Right lung (tissue), 10 donors: ENCODE data around the gene SYCP3. TPM values are rescaled to one million over a fixed set of nuclear protein-coding genes. Genes with fewer than 3 reads are reported as not detected.
A peak's percentile ranks its signal among the peaks of the same experiment; 100 is the strongest.

Experiments
- DNase-seq, 2 donors: peaks; one replicate each; pipeline ENCODE4 v3.0.0-alpha.2; 2013
- long read RNA-seq, 8 donors: transcript quantifications; one replicate each; lab custom pipeline, GENCODE V29; 2026
- polyA plus RNA-seq, 5 donors: library from polyadenylated mRNA; unstranded; fragments of 120-200 nt; gene quantifications; one replicate each; pipeline versions ENCODE4 v1.2.1 to v1.2.3, GENCODE V29; 2013; ENCODE audit warnings: inconsistent platforms in 1 of 5, low replicate concordance in 1 of 5; ENCODE audit not compliant: insufficient read length in 5 of 5, insufficient read depth in 1 of 5

SYCP3 gene
- 1 to 10 TPM in 4 of 5 donors, under 1 TPM in 1; 0.53 to 2.9 (median 1.4) TPM for polyA plus RNA-seq
- long read RNA-seq, donor 1 = 0 reads
- long read RNA-seq, donor 2 = 0 reads
- long read RNA-seq, donor 3 = 0 reads
- long read RNA-seq, donor 4 = 0 reads
- long read RNA-seq, donor 5 = 0 reads
- long read RNA-seq, donor 6 = 0 reads
- long read RNA-seq, donor 7 = 0 reads
- long read RNA-seq, donor 8, partial matches to known transcripts = 9 of 17 reads
- long read RNA-seq, donor 8, other reads (novel, unspliced or antisense) = 8 of 17 reads

DNA sequence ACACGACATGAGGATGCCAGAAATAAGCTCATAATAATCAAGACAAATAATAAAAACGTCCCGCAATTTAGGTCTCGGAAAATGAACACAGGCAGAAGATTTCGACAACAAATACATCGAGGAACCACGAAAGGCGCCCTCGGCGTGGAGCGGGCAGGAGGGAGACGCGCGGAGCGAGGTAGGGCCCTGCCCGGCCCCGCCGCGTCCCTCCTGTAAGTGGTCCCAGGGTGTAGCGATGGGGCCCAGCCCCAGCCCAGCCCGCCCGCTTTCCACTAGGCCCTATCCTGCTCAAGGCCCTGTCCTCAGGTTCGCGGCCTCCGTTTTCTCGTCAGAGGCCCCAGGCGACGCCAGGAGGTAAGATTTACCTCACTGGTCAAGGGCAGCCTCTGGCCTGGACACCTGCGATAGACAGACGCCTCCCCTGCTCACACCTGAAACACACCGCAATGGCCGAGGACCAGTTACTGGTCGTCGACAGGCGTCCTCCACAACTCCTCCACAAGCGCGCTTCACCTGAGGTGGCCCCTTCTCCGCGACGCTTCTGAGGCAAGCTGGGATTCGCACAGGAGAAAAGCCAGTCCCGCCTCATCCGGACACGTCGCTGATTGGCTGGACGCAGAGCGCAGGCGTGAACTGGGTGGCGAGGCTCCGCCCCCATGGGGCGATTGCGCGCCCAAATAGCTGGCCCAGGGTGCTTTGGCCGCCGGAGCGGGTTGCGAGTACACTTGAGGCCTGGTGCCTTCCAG, at the start of gene SYCP3:
Gene SYCP3 (minus strand): TSS at position 543 of the 746 bp plus-strand sequence. CDS start 1,527 bp downstream, outside the sequence.
- DNase-seq = no peak

DNA sequence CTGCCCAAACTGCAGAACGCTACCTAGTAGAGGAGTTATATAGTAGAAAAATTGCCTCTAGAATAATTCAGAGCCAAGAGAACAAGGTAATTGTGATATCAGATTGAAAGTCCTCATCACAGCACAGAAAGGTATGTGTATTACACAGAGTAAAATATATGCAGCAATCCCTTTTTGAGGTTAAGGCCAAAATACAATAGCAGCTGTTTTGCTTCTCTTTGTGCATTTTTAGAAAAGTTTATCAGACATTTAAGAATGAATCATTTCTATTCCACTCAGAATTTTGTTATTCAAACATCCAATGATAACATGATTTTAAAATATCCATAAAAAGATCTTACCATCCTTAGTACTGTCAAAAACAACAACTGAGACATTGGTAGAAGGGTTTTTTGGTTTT, 46.4 kb upstream of the SYCP3 start:
- no peak for DNase-seq

DNA sequence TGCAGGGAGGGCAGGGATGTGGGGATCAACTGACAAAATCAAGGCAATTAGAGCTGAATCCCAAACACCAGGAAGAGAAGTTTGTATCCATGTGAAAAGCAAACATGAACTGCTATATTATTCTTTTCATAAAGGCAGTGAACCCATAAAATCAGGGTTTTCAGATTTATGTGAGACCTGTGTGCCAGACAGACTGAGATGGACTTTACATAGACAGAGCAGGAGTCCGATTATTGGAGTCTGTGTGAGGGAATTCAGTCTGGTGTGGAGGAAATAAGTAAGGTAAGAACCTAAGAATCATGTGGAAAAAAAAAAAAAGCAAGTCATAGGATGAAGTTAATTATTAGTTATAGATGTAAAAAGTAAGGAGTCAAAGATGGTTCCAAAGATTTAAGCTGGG, 45.1 kb upstream of the SYCP3 start:
- DNase-seq = no peak

DNA sequence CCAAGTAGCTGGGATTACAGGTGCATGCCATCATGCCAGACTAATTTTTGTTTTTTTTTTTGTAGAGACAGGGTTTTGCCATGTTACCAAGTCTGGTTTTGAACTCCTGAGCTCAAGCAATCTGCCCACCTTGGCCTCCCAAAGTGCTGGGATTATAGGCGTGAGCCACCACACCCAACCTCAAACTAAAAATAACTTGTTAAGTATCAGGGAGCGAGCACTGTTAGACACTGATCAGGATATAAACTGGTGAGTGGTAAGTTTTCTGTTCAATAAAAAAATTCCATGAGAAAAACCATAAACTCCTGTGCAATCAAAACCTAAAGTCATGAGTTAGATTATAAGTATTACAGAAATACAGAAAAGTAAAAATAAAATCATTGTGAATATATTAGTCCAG, 44.6 kb upstream of the SYCP3 start:
- no peak for DNase-seq

DNA sequence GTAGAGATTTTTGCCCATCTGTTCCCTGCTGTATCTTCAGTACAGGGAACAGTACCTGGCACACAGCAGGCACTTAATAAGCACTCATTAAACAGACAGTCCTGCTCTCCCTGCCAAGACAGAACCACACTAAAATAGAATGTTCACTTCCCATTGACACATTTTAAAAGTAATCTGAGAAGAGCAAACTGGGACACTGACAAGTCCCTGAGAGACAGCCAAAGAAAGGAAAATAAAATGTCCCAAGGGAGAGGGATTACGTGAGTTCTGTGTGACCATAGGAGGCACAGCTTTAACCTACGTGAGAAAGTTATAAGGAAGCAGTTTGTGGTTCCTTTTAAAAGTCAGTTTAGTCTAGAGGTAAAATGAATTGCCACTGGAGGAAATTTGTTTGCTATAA, 43.9 kb upstream of the SYCP3 start:
- DNase-seq = no peak

DNA sequence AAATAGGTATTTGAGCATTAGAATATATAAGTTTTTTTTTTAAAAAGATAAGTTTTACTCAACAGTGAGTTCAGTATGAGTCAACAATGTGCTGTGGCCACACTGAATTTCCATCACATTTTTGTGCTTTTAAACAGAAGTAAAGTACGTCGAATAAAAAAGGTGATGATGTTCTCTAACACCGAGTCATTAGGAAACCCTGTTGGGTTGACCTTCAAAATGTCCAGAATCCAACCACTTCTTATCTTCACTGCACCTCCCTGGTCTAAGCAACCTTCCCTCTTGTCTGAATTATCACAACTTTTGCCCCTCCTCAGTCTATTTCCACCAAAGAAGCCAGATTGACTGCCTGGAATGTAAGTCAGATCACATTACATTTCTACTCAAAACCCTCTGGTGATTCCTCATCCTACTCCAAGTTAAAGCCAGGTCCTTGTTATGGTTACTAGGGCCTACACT, 43.0 kb upstream of the SYCP3 start:
- no peak for DNase-seq

DNA sequence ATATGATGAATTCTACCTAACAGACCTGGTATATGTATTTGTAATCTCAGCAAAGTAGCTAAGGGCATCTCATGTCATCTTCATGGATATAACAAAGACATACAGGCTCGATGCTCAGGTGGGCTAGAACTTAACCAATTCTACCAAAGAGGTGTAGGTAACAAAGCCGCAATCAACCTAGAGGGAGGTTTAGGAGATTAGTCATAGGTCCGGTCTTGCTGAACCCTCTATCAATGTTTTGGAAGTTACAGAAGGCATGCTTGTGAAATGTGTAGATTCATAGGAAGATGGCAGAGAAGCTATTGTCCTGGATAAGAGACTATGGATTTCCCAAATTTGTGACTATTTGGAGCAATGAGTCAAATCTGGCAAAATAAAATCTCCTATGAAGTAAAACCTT, 42.6 kb upstream of the SYCP3 start:
- DNase-seq = no peak

DNA sequence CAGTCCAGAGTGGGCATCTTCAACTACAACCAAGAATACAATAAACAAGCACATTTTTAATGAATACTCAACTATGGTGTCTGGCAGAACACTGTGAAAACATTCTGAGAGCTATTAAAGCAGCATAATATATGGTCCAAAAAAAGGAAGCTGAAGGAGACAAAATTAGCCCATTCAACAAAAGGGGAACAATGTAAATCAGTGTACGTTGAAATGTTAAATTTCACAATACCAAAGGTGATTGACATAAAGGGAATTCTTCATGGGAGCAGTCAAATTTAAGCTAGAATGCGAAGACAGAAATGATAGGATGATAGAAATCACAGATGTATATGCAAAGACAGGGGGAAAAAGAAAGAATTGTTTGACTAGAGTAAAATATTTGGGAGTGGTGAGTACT, 41.3 kb upstream of the SYCP3 start:
- DNase-seq = no peak

DNA sequence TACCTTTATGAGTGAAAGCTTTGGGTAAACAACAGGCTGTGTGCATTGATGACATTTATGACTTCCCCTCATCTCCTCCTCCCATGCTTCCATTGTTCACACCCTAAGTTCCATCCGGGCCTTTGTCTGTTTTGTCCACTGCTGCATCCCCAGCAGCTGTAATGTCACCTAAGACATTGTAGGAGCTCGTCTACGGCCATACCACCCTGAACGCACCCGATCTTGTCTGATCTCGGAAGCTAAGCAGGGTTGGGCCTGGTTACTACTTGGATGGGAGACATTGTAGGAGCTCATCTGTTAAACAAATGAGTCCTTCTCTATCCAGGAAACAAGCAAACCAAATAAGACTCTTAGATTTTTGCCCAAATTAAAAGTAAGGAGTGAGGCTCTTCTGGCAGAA, 40.4 kb upstream of the SYCP3 start:
- no peak for DNase-seq

DNA sequence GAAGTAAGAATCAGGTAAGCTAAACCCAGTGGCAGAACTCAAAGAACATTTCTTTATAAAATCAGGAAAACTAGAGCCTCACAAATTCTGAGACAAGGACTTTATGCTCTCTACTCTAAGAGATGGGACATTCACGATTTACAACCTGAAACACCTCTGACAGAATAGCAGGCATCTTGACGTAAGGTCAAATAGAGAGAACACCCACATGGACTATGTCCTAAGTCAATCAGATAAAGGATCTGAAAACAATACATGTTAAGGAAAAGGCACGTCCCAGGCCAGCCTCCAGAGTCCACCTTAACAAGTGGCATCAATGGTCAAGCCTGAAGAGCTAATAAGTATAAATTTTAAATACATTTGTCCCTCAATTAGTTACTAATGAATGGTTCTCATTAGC, 39.9 kb upstream of the SYCP3 start:
- DNase-seq = no peak

DNA sequence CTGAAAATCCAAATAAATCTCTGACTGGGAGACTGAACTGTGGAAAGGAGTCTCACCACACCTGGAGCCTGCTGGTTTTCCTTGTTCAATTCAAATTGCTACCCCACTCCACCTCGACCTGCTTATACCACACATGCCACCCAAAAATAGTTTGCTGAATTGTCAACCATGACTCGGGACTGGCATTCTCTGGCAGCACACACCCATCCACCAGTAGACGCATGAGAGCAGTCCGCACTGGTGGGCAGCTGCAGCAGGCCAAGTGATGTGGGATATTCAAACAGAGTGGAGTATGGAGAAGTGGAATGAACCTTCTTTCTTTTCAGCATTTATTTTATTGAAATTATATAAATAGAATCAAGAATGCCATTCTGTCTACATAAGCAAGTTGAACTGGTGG, 38.7 kb upstream of the SYCP3 start:
- DNase-seq = no peak

DNA sequence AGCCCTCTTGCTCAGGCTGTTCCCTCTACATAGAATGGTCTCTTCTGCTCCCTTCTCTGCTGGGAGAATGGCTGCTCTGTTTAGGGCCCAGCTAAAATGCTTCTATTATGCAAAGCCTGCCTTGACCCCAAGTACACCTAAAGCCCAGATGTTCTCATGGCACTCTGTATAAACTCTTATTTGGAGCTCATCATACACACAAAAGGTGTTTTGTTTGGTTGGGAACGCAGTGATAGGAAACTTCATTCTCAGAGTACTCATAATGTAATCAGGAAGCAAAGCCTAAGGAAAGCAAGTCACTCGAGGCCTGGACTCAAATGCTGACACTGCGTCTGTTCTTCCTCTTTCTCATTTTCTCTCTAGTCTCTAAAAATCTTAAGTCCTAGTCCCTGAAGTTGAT, 38.2 kb upstream of the SYCP3 start:
- DNase-seq = no peak

DNA sequence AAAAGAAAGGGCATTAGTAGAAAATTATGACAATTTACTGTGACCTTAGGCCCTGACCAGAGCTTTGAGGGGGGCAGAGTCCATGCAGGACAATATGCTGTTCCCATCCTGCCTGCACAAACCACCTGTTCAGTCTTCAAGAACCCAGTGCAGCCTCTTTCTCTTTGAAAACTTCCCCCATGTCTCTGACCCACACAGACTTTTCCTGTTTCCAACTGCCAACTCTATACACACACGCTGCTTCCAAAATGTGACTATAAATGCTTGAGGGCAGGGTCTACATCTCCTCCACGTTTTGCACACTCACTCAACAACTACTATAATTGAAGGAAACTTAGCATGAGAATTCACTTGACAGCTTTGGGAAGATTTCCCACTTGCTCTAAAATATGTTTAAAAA, 36.6 kb upstream of the SYCP3 start:
- DNase-seq = no peak

DNA sequence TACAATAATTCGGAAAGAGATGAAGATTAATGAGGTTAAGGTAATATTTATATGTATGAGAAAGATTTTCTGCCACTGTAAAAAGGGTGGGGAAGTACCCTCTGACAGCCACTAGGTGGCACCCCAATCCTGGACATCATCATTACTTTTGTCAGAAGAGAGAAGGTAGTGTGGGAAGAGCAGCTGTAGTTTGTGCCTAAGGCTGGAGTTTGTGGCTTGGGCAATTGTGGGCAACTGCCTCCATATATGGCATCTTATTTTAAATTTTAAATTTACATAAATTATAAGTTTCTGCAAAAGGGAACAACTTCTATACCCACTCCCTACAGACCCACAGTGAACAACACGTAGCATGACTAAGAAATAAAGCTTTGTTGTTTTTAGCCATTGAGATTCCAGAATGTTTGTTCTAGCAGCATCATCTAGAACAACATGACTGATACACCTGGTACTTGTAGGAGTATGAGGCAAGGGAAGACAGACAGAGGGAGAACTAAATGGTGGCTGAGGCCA, 34.4 kb upstream of the SYCP3 start:
- peak; percentile 23 to 33 for DNase-seq

DNA sequence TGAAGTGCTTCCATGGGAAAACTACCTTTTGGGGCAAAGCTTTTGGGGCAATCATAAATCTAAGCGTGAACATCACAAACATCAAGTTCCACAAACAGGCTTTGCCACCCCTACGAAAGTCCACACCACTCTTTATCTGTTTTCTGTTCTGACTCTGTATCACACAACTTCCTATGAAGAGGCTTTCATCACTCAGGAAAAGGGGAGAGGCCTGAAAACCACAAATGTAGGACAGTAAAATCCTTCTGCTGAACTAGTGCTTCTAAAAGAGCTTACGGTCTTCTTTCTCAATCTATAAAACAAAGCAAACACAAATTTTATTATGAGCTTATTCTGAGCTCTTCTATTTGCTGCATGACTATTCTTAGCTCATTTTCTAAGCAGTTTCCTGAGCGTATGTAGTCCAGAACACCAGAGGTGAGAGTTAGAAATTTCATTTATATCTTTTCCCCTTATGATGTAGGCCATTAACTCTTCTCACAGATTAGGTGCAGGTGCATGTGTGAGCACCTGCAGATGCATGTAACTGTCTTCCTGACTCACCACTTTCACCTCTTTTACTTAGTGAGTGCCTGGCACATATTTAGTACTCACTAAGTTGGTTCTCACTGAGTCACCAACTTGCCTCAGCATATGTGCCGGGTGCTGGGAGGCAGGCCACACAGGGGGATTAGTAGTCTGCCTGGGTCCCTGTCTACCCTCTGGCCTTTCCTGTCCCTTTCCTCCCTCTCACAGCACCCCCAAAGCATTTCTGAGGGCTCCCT, 32.9 kb upstream of the SYCP3 start:
- DNase-seq = no peak

DNA sequence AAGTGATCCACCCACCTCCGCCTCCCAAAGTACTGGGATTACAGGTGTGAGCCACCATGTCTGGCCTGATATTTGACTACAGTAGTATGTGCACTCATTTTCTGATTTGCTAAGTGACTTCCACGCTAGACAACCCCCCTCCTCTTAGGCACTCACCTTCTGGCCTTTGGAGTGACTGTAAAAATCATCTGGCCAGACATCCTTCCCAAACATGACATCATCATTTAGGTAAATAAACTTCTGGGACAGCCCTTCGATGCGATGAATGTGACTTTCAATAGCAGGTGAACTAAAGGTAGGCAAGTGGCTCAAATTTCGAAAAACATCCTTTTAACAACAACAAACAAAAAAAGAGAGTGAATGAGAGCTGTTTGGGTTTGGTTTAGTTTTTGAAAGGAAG, 30.6 kb upstream of the SYCP3 start:
- no peak for DNase-seq

DNA sequence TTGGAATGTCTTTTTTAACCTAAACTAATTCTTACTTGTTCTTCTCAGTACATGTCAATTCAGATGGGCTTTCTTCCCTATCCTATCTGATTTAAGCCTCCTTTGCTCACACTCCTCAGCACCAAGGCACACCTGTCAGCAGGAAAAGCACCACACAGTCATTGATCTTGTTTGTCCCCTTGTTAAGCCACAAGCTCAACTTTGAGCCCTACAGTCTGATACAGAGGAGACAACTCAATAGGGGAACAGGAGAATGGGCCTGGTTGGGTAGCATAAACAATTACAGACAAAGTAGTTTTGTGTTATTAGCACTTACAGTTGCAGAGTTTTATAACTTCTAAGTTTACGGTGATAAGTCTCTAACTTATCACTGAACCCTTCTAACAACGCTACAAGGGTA, 29.5 kb upstream of the SYCP3 start:
- no peak for DNase-seq

DNA sequence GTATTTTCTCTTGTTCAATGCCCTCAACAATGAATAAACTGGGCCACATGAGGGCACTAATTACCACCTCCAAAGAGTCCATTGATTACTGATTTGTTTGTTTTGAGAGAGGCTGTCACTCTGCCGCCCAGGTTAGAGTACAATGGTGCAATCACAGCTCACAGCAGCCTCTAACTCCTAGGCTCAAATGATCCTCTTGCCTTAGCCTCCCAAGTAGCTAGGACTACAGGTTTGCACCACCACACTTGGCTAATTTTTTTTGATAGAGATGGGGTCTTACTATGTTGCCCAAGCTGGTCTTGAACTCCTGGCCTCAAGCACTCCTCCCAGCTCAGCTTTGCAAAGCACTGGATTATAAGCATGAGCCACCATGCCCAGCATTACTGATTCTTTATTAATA, 28.3 kb upstream of the SYCP3 start:
- no peak for DNase-seq

DNA sequence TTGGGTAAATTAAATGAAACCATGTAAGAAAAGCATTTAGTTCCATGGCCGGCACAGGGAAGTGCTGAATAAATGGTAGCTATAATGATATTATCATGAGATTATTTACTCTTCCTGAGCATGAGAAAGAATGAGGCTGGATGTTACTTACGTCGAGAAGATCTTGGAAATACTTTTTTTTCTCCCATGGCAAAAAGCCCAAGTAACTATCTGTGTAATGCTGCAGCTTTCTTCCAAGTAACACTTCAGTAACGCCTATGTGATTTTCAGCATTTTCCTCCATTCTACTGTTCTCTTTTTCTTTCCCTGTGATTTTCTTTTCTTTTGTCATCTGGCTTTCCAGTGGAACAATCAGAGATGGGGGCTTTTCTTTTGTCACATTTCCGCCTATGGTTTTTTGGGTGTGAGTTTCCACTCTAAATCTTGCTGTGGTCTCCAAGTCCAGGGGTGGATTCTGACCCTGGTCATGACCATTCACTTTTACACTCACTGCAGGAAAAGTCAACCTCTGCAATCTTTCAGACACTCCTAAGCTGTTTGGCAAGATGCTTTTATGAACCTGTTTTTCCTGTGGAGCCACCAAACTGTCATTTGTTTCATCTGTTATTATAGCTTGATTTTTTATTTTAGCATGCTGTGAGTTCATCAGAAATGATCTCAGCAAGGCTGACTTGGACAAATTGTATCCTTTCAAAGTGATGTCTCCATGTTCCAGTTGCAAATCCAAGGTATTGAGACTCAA, 25.0 kb upstream of the SYCP3 start:
- DNase-seq = no peak

DNA sequence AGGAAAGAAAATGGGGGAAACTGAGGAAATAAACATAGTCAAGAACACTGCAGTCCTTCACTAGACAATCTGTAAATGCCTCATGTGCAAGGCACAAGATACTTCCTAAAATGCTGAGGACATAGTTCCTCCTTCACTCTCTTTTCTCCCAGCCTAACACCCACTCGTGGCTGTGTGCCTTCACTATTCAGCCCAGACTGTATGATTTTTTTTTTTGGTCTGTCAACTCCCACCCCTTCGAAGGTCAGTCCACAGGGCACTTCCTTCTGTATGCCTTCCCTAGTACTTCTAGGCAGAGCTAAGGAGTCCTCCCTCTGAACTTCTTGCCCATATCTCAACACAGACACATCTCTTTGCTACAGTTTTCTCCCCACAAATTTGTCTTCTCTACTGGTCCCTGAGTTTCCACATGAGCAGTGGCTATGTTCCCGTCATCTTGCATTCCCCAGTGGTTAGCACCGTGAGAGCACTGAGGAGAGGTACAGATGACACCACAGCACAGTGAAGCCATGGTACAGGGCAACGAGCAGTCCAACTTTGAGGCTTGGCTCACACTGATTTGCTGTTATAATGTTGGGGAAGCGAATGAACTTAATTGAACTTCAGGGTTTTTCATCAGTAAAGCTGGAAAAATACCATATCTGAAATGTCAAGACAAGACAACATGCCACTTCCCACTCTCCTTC, 24.1 kb upstream of the SYCP3 start:
- DNase-seq = no peak

DNA sequence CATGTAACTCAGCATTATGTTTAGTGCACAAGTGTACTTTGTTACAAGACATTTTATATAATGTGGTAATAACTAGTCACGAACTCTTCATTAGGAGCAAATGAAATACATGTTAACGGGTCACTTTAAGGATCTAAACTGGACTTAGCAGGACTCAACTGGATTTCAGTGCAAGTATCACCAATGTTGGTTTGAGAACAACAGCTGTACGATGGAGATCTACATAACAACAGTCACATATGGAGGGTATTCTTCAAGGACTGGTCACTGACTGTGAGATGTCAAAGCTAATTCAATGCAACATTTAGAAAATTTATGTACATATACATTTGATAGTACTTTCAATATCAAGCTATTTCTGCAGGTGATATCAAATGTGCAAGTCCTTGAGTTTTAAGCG, 22.5 kb upstream of the SYCP3 start:
- no peak for DNase-seq
